Measurements from ENCODE around the gene PLEKHG4B. TPM values are rescaled to one million over a fixed set of nuclear protein-coding genes. Genes with fewer than 3 reads are reported as not detected.

Gene PLEKHG4B
- total and polyA plus RNA-seq, 4 donors, result under 0.01 to 0.05 (median 0.01) TPM; not detected in 1

GRCh38 chr5:200985-201384 is 109.0 kb downstream of the PLEKHG4B start:
- Histone ChIP-seq H3K9me3 (ENCODE audit: control insufficient read depth in 4 of 4, low read length in 3 of 4) (no peaks in the 10 kb centered on the region), H3K4me3 (ENCODE audit: low read depth in 1 of 3, low read length in 3 of 3) (no peak overlapping the region), H3K27ac (ENCODE audit: low read depth in 1 of 2, low read length in 2 of 2) (no peak overlapping the region), H3K27me3 (ENCODE audit: control insufficient read depth in 4 of 4, insufficient read depth in 4 of 4, low read length in 3 of 4) (no peaks in the 10 kb centered on the region), H3K9ac (ENCODE audit: low read depth in 1 of 2, low read length in 2 of 2) (no peak overlapping the region), H3K36me3 (ENCODE audit: control insufficient read depth in 4 of 4, insufficient read depth in 3 of 4, low read depth in 1 of 4, low read length in 3 of 4) (peaks cover 0 to 24% (median 8%) of the 10 kb centered on the region in 4 donors), H3K4me1 (ENCODE audit: control insufficient read depth in 4 of 4, insufficient read depth in 4 of 4, low read length in 3 of 4) (no peaks in the 10 kb centered on the region)
- TF ChIP-seq, protein P1, sequence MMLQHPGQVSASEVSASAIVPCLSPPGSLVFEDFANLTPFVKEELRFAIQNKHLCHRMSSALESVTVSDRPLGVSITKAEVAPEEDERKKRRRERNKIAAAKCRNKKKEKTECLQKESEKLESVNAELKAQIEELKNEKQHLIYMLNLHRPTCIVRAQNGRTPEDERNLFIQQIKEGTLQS (IDR thresholded peaks at IDR 0.05), result no peak
- TF ChIP-seq REST (IDR thresholded peaks at IDR 0.05), result no peak
- no peak for TF ChIP-seq SP1 (IDR thresholded peaks at IDR 0.05)
- TF ChIP-seq YY1 (IDR thresholded peaks at IDR 0.05), result no peak
- DNase-seq (ENCODE audit: low spot score), result no peak
- 87% methylated on average over 4 of the region's 4 CpGs for WGBS

DNA sequence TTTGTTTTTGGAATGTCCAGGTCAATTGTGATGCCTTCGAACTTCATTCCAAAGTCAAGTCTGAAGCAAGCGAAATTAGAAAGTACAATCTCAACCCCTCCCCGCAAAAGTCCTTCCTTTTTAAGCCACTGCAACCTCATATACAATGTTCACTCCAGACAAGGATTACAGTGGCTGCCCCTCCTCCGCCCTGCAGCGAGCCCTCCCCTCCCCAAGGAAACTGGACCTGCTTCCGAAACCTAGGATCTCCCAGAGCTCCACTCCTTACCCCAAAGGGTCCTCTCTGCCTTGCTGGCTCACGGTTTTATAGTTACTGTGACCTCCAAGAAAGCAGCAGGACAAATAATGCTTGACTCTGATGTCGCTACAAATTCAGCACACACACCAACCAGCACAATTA is 109.7 kb downstream of the PLEKHG4B start:
- no peaks in the 10 kb centered on the region for H3K4me1 ChIP-seq (ENCODE audit: control insufficient read depth in 4 of 4, insufficient read depth in 4 of 4, low read length in 3 of 4)
- peaks cover 0 to 26% (median 10%) of the 10 kb centered on the region in 4 donors for H3K36me3 ChIP-seq (ENCODE audit: control insufficient read depth in 4 of 4, insufficient read depth in 3 of 4, low read depth in 1 of 4, low read length in 3 of 4)
- no peaks in the 10 kb centered on the region for H3K9me3 ChIP-seq (ENCODE audit: control insufficient read depth in 4 of 4, low read length in 3 of 4)
- no peak overlapping the region for H3K27ac ChIP-seq (ENCODE audit: low read depth in 1 of 2, low read length in 2 of 2)
- no peaks in the 10 kb centered on the region for H3K27me3 ChIP-seq (ENCODE audit: control insufficient read depth in 4 of 4, insufficient read depth in 4 of 4, low read length in 3 of 4)
- DNase-seq (ENCODE audit: low spot score), result no peak
- WGBS, result 97% methylated on average over 8 of the region's 8 CpGs
- no peak overlapping the region for H3K9ac ChIP-seq (ENCODE audit: low read depth in 1 of 2, low read length in 2 of 2)
- H3K4me3 ChIP-seq (ENCODE audit: low read depth in 1 of 3, low read length in 3 of 3), result no peak overlapping the region
- no peak for TF ChIP-seq FOXA2 (IDR thresholded peaks at IDR 0.05)
- TF ChIP-seq, protein P1 (IDR thresholded peaks at IDR 0.05), result no peak
- no peak for TF ChIP-seq RXRA (IDR thresholded peaks at IDR 0.05)
- no peak for TF ChIP-seq FOXA1 (IDR thresholded peaks at IDR 0.05)
- TF ChIP-seq HNF4A (conservative IDR thresholded peaks at IDR 0.05), result no peak
- TF ChIP-seq, protein P2, sequence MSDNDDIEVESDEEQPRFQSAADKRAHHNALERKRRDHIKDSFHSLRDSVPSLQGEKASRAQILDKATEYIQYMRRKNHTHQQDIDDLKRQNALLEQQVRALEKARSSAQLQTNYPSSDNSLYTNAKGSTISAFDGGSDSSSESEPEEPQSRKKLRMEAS (IDR thresholded peaks at IDR 0.05), result no peak
- no peak for TF ChIP-seq EGR1 (IDR thresholded peaks at IDR 0.05; ENCODE audit: low read depth in 2 of 2)
- no peak for TF ChIP-seq NR2F2 (IDR thresholded peaks at IDR 0.05)
- TF ChIP-seq TAF1 (conservative IDR thresholded peaks at IDR 0.05), result no peak

DNA sequence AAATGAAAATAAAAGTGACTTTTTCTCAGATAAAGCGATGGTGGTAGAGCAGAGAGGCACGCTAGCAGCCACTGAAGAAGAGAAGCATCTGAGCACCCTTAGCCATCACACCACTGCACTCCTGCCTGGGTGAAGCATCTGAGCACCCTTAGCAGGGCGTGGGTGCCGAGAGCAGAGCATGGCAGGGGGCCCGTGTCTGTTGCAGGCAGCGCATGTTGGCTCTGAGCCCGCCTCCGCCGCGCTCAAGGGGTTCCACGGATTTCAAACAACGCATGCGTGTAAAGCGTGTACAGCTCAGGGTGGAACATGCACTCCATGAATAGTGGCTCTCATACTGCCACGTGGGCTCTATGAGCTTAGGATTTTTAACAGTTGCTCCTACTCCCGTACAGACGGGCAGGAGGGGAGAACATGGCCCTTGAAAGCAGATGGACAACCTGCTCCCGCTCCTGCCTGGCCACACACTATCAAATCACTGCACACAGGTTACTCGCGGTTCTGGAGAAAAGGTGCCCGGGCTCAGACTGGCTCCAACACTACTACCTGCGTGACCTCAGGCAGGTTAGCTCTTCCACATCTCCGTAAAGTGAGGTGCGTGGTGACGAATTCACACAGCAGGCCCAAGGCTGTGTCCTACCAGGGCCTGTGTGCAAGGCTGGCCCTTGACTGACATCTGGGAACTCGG is 111.4 kb downstream of the PLEKHG4B start:
- WGBS, result 97% methylated on average over 26 of the region's 26 CpGs
- no peaks in the 10 kb centered on the region for H3K9me3 ChIP-seq (ENCODE audit: control insufficient read depth in 4 of 4, low read length in 3 of 4)
- no peaks in the 10 kb centered on the region for H3K27me3 ChIP-seq (ENCODE audit: control insufficient read depth in 4 of 4, insufficient read depth in 4 of 4, low read length in 3 of 4)
- H3K36me3 ChIP-seq (ENCODE audit: control insufficient read depth in 4 of 4, insufficient read depth in 3 of 4, low read depth in 1 of 4, low read length in 3 of 4), result peaks cover 0 to 30% (median 11%) of the 10 kb centered on the region in 4 donors
- TF ChIP-seq NR2F2 (IDR thresholded peaks at IDR 0.05) (no peak), RXRA (IDR thresholded peaks at IDR 0.05) (no peak), REST (IDR thresholded peaks at IDR 0.05) (no peak), RAD21 (IDR thresholded peaks at IDR 0.05) (no peak), HNF4A (conservative IDR thresholded peaks at IDR 0.05) (no peak), FOXA1 (IDR thresholded peaks at IDR 0.05) (no peak)
- TF ChIP-seq, protein P2 (IDR thresholded peaks at IDR 0.05), result no peak
- DNase-seq (ENCODE audit: low spot score), result no peak
- H3K4me3 ChIP-seq (ENCODE audit: low read depth in 1 of 3, low read length in 3 of 3), result no peak overlapping the region
- H3K27ac ChIP-seq (ENCODE audit: low read depth in 1 of 2, low read length in 2 of 2), result no peak overlapping the region
- H3K4me1 ChIP-seq (ENCODE audit: control insufficient read depth in 4 of 4, insufficient read depth in 4 of 4, low read length in 3 of 4), result no peaks in the 10 kb centered on the region
- no peak overlapping the region for H3K9ac ChIP-seq (ENCODE audit: low read depth in 1 of 2, low read length in 2 of 2)
